Measurements from ENCODE around the gene PUS7L. TPM values are rescaled to one million over a fixed set of nuclear protein-coding genes. Genes with fewer than 3 reads are reported as not detected.

PUS7L gene, protein sequence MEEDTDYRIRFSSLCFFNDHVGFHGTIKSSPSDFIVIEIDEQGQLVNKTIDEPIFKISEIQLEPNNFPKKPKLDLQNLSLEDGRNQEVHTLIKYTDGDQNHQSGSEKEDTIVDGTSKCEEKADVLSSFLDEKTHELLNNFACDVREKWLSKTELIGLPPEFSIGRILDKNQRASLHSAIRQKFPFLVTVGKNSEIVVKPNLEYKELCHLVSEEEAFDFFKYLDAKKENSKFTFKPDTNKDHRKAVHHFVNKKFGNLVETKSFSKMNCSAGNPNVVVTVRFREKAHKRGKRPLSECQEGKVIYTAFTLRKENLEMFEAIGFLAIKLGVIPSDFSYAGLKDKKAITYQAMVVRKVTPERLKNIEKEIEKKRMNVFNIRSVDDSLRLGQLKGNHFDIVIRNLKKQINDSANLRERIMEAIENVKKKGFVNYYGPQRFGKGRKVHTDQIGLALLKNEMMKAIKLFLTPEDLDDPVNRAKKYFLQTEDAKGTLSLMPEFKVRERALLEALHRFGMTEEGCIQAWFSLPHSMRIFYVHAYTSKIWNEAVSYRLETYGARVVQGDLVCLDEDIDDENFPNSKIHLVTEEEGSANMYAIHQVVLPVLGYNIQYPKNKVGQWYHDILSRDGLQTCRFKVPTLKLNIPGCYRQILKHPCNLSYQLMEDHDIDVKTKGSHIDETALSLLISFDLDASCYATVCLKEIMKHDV
- total RNA-seq (10 to 100 TPM; 10.4 to 27.0 TPM), polyA plus RNA-seq (1 to 10 TPM; 1.5 to 2.5 TPM)
- long read RNA-seq, donor 1, partial matches to known transcripts: 0 of 1 reads
- long read RNA-seq, donor 1, other reads (novel, unspliced or antisense): 0 of 1 reads
- long read RNA-seq, donor 2, partial matches to known transcripts: 0 of 1 reads
- long read RNA-seq, donor 2, other reads (novel, unspliced or antisense): 0 of 1 reads
- long read RNA-seq, donor 3, partial matches to known transcripts: 0 of 1 reads
- long read RNA-seq, donor 3, other reads (novel, unspliced or antisense): 0 of 1 reads
- long read RNA-seq, donor 4, partial matches to known transcripts: 0 of 1 reads
- long read RNA-seq, donor 4, other reads (novel, unspliced or antisense): 0 of 1 reads
- long read RNA-seq, donor 5, partial matches to known transcripts: 0 of 1 reads
- long read RNA-seq, donor 5, other reads (novel, unspliced or antisense): 0 of 1 reads

DNA sequence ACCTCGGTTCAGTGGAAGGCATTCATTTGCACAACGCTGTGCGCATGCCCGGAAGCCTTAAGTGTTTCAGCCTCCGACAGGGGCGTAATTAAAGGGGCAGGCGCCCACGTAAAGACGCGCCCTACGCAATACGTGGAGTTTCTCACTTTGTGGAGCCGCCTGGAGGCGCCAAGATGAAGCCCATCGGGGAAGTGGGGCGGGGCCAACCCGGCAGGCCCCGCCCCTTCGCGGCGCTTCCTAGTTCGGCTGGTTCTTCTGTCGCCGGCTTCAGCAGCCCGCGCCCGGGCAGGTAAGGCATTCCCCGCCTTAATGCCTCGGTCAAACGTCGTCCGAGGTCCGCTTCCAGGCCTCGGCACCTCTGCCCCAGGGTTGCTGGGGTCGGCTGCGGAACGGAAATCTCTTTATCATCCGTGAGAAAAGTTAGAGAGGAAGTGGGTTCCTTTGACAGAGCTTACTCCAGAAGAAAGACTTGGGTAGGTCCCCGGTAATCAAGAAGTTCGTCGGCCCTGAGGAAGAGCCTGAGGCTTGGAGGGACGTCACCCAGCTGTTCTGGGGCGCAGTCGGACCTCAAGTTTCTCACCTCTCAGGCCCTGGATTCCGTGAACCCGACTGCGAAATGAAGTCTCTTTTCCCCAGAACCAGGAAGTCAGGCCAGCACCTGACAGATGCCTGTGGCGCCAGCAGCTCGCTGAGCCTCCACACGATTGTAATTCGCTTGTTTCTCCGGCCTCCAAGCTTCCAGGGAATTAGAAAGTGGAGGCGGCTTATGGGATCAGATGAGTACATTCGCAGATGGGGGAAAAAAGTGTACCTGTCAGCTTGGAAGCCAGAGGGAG lies at the start of gene PUS7L, which contains the start of gene IRAK4:
Gene PUS7L (minus strand): TSS at position 63 of the 836 bp plus-strand sequence. CDS start 3,545 bp downstream, outside the sequence.
Gene IRAK4 (plus strand): TSS at position 224 of the 836 bp plus-strand sequence. CDS start 9,161 bp downstream, outside the sequence.
- TF ChIP-seq CTCF (IDR thresholded peaks at IDR 0.05; ENCODE audit: control extremely low read depth, extremely low read depth): peak; percentile 43
- DNase-seq (peak; percentile 96 to 98 (median 98)), ATAC-seq (ENCODE audit: insufficient read depth, low FRiP score) (peak; percentile 98)
- H3K9ac ChIP-seq (ENCODE audit: insufficient read depth in 1 of 2, low read length in 2 of 2): peak within 1 kb of the TSS; percentile 78 to 90
- H3K36me3 ChIP-seq (ENCODE audit: control insufficient read depth in 4 of 4, insufficient read depth in 4 of 4, low read length in 4 of 4): peaks cover 0 to 7% (median under 1%) of the 10 kb centered on the region in 4 donors
- no peaks in the 10 kb centered on the region for H3K27me3 ChIP-seq (ENCODE audit: control insufficient read depth in 3 of 3, insufficient read depth in 3 of 3, low read length in 2 of 3)
- no peaks in the 10 kb centered on the region for H3K9me3 ChIP-seq (ENCODE audit: control insufficient read depth in 4 of 4, insufficient read depth in 3 of 4, low read length in 3 of 4)
- WGBS, 2 donors: 0 to 1% methylated on average over 54 of the region's 54 CpGs
- peak within 1 kb of the TSS; percentile 75 for H3K4me3 ChIP-seq
- peak within 1 kb of the TSS; percentile 87 to 91 for H3K27ac ChIP-seq (ENCODE audit: low read depth in 1 of 2, low read length in 1 of 2)
- peaks cover 2 to 18% (median 12%) of the 10 kb centered on the region in 5 donors for H3K4me1 ChIP-seq (ENCODE audit: control insufficient read depth in 5 of 5, insufficient read depth in 5 of 5, low read length in 5 of 5)

DNA sequence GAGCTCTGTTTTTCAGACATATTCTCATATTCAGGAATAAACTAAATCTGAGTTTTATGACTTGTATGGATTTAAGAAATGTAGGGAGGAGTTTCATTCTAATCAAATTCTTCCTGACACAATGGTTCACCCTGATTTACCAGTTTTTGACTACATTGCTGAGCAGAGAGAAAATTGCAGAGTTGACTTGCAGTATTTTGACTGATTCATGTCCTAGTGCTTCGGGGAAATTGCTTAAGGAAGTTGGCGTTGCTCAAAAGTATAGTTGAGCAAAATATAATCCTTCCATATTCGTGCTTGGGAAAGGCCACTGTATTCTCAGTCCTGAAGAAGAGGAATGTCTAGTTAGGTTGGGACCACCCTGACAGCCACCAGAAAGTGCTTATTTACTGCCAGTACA lies 48.8 kb upstream of the PUS7L start:
- no peak for ATAC-seq (ENCODE audit: insufficient read depth, low FRiP score)
- H3K9me3 ChIP-seq (ENCODE audit: control insufficient read depth in 4 of 4, insufficient read depth in 3 of 4, low read length in 3 of 4): no peaks in the 10 kb centered on the region
- peaks cover 0 to 18% (median 0%) of the 10 kb centered on the region in 5 donors for H3K4me1 ChIP-seq (ENCODE audit: control insufficient read depth in 5 of 5, insufficient read depth in 5 of 5, low read length in 5 of 5)
- H3K27me3 ChIP-seq (ENCODE audit: control insufficient read depth in 3 of 3, insufficient read depth in 3 of 3, low read length in 2 of 3): peaks cover 0 to 18% (median 2%) of the 10 kb centered on the region in 3 donors
- H3K36me3 ChIP-seq (ENCODE audit: control insufficient read depth in 4 of 4, insufficient read depth in 4 of 4, low read length in 4 of 4): no peaks in the 10 kb centered on the region
- DNase-seq: peak in 1 of 3 donors; percentile 4
- no peak overlapping the region for H3K4me3 ChIP-seq
- no peak for TF ChIP-seq CTCF (IDR thresholded peaks at IDR 0.05; ENCODE audit: control extremely low read depth, extremely low read depth)
- H3K9ac ChIP-seq (ENCODE audit: insufficient read depth in 1 of 2, low read length in 2 of 2): no peak overlapping the region
- 33 to 75% methylated on average over 3 of the region's 3 CpGs for WGBS, 2 donors
- H3K27ac ChIP-seq (ENCODE audit: low read depth in 1 of 2, low read length in 1 of 2): no peak overlapping the region

DNA sequence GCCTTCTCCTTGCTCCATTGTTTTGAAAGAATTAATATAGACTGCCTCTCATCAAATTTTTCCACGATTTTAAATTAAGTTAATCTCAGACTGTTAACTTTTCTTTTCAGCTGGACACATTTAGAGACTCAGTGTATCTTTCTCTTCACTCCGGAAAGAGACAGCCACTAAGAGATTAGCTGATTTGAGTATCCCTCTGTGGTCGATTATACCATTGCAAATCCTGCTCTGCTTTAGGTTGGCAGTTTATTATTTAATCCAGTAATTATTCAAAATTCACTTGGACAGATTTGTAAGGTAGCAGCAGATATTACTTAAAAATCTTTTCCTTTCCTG lies 48.1 kb upstream of the PUS7L start:
- WGBS, 2 donors: 2 to 5% methylated on average over 3 of the region's 3 CpGs
- Histone ChIP-seq H3K9me3 (ENCODE audit: control insufficient read depth in 4 of 4, insufficient read depth in 3 of 4, low read length in 3 of 4) (no peaks in the 10 kb centered on the region), H3K9ac (ENCODE audit: insufficient read depth in 1 of 2, low read length in 2 of 2) (peak overlapping the region; percentile 67 to 91), H3K27ac (ENCODE audit: low read depth in 1 of 2, low read length in 1 of 2) (peak overlapping the region in 1 of 2 donors; percentile 94), H3K36me3 (ENCODE audit: control insufficient read depth in 4 of 4, insufficient read depth in 4 of 4, low read length in 4 of 4) (no peaks in the 10 kb centered on the region), H3K4me3 (no peak overlapping the region), H3K4me1 (ENCODE audit: control insufficient read depth in 5 of 5, insufficient read depth in 5 of 5, low read length in 5 of 5) (peaks cover 0 to 18% (median 0%) of the 10 kb centered on the region in 5 donors), H3K27me3 (ENCODE audit: control insufficient read depth in 3 of 3, insufficient read depth in 3 of 3, low read length in 2 of 3) (peaks cover 0 to 18% (median 0%) of the 10 kb centered on the region in 3 donors)
- ATAC-seq (ENCODE audit: insufficient read depth, low FRiP score) (no peak), DNase-seq (no peak)
- no peak for TF ChIP-seq CTCF (IDR thresholded peaks at IDR 0.05; ENCODE audit: control extremely low read depth, extremely low read depth)

Measured in lung (tissue), 16 donors.